HepG2 (cell line): ENCODE data around the gene SLC27A1. TPM values are rescaled to one million over a fixed set of nuclear protein-coding genes. Genes with fewer than 3 reads are reported as not detected.

ENCODE experiments used
- CBX1 ChIP-seq: IDR thresholded peaks from one replicate; pipeline ENCODE4 v1.6.1; 2016; ENCODE audit warnings: antibody characterized with exemption, low read depth
- HNRNPK ChIP-seq: fragments of 200-400 bp; formaldehyde crosslinking; IDR thresholded peaks from 2 replicates; pipeline ENCODE4 v1.6.1; 2018; ENCODE audit warnings: low read length, low read depth, moderate library complexity, mild to moderate bottlenecking; ENCODE audit not compliant: poor library complexity, severe bottlenecking
- HNRNPL ChIP-seq: fragments of 200-400 bp; formaldehyde crosslinking; IDR thresholded peaks from 2 replicates; pipeline ENCODE4 v1.6.1; 2017; ENCODE audit warnings: mild to moderate bottlenecking, low read depth, low read length
- ISL2 ChIP-seq: sonication (generic); formaldehyde crosslinking; IDR thresholded peaks from 2 replicates; pipeline ENCODE4 v1.5.0; 2020; ENCODE audit warnings: missing genetic modification reagents
- JUN ChIP-seq: sonication (generic); formaldehyde crosslinking; IDR thresholded peaks from 2 replicates; pipeline ENCODE4 v1.4.0; 2020; ENCODE audit warnings: mild to moderate bottlenecking, missing genetic modification reagents
- JUND ChIP-seq: sonication (generic); formaldehyde crosslinking; IDR thresholded peaks from 2 replicates; pipeline ENCODE4 v1.8.0; 2022; ENCODE audit warnings: mild to moderate bottlenecking, missing genetic modification reagents
- NFE2L2 ChIP-seq: fragments of 150-350 bp; IDR thresholded peaks from 2 replicates; pipeline ENCODE4 v1.6.1; 2014; ENCODE audit warnings: low read length
- PAWR ChIP-seq: sonication (generic); formaldehyde crosslinking; IDR thresholded peaks from 2 replicates; pipeline ENCODE4 v1.4.0; 2020; ENCODE audit warnings: missing genetic modification reagents, mild to moderate bottlenecking, borderline replicate concordance
- TBP ChIP-seq: sonication (generic); formaldehyde crosslinking; IDR thresholded peaks from 2 replicates; pipeline ENCODE4 v1.5.0; 2020; ENCODE audit warnings: missing genetic modification reagents
- ZNF382 ChIP-seq: sonication (generic); formaldehyde crosslinking; IDR thresholded peaks from 2 replicates; pipeline ENCODE4 v1.5.0; 2020; ENCODE audit warnings: missing genetic modification reagents, mild to moderate bottlenecking, borderline replicate concordance
- ZNF451 ChIP-seq: sonication (generic); formaldehyde crosslinking; IDR thresholded peaks from 2 replicates; pipeline ENCODE4 v1.5.0; 2020; ENCODE audit warnings: mild to moderate bottlenecking, missing genetic modification reagents
- ZNF543 ChIP-seq: sonication (generic); formaldehyde crosslinking; IDR thresholded peaks from 2 replicates; pipeline ENCODE4 v1.4.0; 2020; ENCODE audit warnings: mild to moderate bottlenecking, missing genetic modification reagents
- ZNF607 ChIP-seq: sonication (generic); formaldehyde crosslinking; IDR thresholded peaks from 2 replicates; pipeline ENCODE4 v1.5.1; 2020; ENCODE audit warnings: missing genetic modification reagents, mild to moderate bottlenecking, borderline replicate concordance
- ZNF7 ChIP-seq: IDR thresholded peaks from 2 replicates; pipeline ENCODE4 v1.6.1; 2016; ENCODE audit warnings: missing biosample characterization, missing genetic modification reagents
- polyA plus RNA-seq, 8 experiments: library from polyadenylated mRNA; depleted of rRNA in 3 of 8; stranded (reverse) in 7 of 8; unstranded in 1 of 8; fragments of >200 nt; fragmentation: Illumina TruSeq in 4 of 8; extraction: Trizol in 4 of 8; gene quantifications; 2 replicates each; pipeline versions ENCODE4 v1.2.1 to v1.2.3, GENCODE V29; 2011 to 2016; ENCODE audit warnings: low read depth in 4 of 8, missing spikeins in 1 of 8, mixed read lengths in 1 of 8; ENCODE audit not compliant: insufficient read depth in 1 of 8
- total RNA-seq, 5 experiments: library from RNA; depleted of rRNA; stranded (reverse); fragments of >200 nt; fragmentation: Illumina TruSeq; extraction: Trizol; gene quantifications; 2 replicates each; pipeline ENCODE4 v1.2.3, GENCODE V29; 2016; ENCODE audit warnings: low read depth in 1 of 5
- TF ChIP-seq, protein P1 (sequence below): sonication (generic); formaldehyde crosslinking; IDR thresholded peaks from 2 replicates; pipeline ENCODE4 v1.5.1; 2020; ENCODE audit warnings: mild to moderate bottlenecking, moderate library complexity, missing genetic modification reagents
- TF ChIP-seq, protein P2 (sequence below): sonication (generic); formaldehyde crosslinking; IDR thresholded peaks from 2 replicates; pipeline ENCODE4 v1.4.0; 2020; ENCODE audit warnings: missing genetic modification reagents
- TF ChIP-seq, protein P3 (sequence below): sonication (generic); formaldehyde crosslinking; IDR thresholded peaks from 2 replicates; pipeline ENCODE4 v1.4.0; 2020; ENCODE audit warnings: missing genetic modification reagents, mild to moderate bottlenecking, borderline replicate concordance
- TF ChIP-seq, protein P4 (sequence below): IDR thresholded peaks from 2 replicates; pipeline ENCODE4 v1.6.1; 2016; ENCODE audit warnings: missing compliant biosample characterization, missing genetic modification reagents, borderline replicate concordance
- TF ChIP-seq, protein P5 (sequence below): IDR thresholded peaks from 2 replicates; pipeline ENCODE4 v1.4.0; 2020; ENCODE audit warnings: mild to moderate bottlenecking, missing genetic modification reagents

SLC27A1 gene
- total and polyA plus RNA-seq, 2 of the 13 experiments (the other 11 are each of a cell fraction or from before 2014, with no cell fraction given): 4.1 to 8.8 TPM

DNA sequence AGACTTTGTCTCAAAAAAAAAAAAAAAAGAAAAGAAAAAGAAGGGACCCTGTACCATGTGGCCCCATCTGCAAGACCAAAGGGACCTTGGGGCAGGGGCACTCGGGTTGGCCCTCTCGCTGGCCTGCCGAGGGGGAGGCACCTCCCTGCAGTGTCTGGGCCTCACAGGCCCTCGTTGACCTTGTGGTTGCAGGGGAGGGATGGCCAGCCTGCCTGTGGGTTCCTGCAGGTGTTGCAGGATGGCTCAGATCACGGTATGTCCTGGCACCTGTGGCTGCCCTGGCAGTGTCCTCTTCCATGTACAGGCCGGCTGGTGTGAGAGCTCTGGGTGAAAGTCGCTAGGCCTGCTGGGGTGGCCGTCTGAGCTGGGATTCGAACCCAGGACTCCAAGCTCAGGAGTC is 36.4 kb downstream of the SLC27A1 start (continued):
- TF ChIP-seq PAWR (no peak), JUN (CRISPR knock-in tag) (no peak), HNRNPL (0 out of 2 replicates have a peak, but pooled peaks have one; percentile 24), TBP (CRISPR knock-in tag) (no peak), ZNF543 (no peak), NFE2L2 (no peak), JUND (CRISPR knock-in tag) (no peak), ZNF7 (CRISPR knock-in tag) (no peak), CBX1 (no peak), ZNF382 (CRISPR knock-in tag) (no peak), ZNF607 (no peak), ISL2 (CRISPR knock-in tag) (no peak), ZNF451 (CRISPR knock-in tag) (no peak), HNRNPK (no peak)
- TF ChIP-seq, protein P1, sequence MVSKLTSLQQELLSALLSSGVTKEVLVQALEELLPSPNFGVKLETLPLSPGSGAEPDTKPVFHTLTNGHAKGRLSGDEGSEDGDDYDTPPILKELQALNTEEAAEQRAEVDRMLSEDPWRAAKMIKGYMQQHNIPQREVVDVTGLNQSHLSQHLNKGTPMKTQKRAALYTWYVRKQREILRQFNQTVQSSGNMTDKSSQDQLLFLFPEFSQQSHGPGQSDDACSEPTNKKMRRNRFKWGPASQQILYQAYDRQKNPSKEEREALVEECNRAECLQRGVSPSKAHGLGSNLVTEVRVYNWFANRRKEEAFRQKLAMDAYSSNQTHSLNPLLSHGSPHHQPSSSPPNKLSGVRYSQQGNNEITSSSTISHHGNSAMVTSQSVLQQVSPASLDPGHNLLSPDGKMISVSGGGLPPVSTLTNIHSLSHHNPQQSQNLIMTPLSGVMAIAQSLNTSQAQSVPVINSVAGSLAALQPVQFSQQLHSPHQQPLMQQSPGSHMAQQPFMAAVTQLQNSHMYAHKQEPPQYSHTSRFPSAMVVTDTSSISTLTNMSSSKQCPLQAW: no peak
- TF ChIP-seq, protein P2, sequence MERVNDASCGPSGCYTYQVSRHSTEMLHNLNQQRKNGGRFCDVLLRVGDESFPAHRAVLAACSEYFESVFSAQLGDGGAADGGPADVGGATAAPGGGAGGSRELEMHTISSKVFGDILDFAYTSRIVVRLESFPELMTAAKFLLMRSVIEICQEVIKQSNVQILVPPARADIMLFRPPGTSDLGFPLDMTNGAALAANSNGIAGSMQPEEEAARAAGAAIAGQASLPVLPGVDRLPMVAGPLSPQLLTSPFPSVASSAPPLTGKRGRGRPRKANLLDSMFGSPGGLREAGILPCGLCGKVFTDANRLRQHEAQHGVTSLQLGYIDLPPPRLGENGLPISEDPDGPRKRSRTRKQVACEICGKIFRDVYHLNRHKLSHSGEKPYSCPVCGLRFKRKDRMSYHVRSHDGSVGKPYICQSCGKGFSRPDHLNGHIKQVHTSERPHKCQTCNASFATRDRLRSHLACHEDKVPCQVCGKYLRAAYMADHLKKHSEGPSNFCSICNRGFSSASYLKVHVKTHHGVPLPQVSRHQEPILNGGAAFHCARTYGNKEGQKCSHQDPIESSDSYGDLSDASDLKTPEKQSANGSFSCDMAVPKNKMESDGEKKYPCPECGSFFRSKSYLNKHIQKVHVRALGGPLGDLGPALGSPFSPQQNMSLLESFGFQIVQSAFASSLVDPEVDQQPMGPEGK (CRISPR knock-in tag): 0 out of 2 replicates have a peak, but pooled peaks have one; percentile 38
- TF ChIP-seq, protein P3, sequence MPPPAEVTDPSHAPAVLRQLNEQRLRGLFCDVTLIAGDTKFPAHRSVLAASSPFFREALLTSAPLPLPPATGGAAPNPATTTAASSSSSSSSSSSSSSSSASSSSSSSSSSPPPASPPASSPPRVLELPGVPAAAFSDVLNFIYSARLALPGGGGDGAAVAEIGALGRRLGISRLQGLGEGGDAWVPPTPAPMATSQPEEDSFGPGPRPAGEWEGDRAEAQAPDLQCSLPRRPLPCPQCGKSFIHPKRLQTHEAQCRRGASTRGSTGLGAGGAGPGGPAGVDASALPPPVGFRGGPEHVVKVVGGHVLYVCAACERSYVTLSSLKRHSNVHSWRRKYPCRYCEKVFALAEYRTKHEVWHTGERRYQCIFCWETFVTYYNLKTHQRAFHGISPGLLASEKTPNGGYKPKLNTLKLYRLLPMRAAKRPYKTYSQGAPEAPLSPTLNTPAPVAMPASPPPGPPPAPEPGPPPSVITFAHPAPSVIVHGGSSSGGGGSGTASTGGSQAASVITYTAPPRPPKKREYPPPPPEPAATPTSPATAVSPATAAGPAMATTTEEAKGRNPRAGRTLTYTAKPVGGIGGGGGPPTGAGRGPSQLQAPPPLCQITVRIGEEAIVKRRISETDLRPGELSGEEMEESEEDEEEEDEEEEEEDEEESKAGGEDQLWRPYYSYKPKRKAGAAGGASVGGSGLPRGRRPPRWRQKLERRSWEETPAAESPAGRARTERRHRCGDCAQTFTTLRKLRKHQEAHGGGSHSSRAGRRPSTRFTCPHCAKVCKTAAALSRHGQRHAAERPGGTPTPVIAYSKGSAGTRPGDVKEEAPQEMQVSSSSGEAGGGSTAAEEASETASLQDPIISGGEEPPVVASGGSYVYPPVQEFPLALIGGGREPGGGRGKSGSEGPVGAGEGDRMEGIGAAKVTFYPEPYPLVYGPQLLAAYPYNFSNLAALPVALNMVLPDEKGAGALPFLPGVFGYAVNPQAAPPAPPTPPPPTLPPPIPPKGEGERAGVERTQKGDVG (CRISPR knock-in tag): no peak
- TF ChIP-seq, protein P4, sequence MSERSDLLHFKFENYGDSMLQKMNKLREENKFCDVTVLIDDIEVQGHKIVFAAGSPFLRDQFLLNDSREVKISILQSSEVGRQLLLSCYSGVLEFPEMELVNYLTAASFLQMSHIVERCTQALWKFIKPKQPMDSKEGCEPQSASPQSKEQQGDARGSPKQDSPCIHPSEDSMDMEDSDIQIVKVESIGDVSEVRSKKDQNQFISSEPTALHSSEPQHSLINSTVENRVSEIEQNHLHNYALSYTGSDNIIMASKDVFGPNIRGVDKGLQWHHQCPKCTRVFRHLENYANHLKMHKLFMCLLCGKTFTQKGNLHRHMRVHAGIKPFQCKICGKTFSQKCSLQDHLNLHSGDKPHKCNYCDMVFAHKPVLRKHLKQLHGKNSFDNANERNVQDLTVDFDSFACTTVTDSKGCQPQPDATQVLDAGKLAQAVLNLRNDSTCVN: no peak
- TF ChIP-seq, protein P5, sequence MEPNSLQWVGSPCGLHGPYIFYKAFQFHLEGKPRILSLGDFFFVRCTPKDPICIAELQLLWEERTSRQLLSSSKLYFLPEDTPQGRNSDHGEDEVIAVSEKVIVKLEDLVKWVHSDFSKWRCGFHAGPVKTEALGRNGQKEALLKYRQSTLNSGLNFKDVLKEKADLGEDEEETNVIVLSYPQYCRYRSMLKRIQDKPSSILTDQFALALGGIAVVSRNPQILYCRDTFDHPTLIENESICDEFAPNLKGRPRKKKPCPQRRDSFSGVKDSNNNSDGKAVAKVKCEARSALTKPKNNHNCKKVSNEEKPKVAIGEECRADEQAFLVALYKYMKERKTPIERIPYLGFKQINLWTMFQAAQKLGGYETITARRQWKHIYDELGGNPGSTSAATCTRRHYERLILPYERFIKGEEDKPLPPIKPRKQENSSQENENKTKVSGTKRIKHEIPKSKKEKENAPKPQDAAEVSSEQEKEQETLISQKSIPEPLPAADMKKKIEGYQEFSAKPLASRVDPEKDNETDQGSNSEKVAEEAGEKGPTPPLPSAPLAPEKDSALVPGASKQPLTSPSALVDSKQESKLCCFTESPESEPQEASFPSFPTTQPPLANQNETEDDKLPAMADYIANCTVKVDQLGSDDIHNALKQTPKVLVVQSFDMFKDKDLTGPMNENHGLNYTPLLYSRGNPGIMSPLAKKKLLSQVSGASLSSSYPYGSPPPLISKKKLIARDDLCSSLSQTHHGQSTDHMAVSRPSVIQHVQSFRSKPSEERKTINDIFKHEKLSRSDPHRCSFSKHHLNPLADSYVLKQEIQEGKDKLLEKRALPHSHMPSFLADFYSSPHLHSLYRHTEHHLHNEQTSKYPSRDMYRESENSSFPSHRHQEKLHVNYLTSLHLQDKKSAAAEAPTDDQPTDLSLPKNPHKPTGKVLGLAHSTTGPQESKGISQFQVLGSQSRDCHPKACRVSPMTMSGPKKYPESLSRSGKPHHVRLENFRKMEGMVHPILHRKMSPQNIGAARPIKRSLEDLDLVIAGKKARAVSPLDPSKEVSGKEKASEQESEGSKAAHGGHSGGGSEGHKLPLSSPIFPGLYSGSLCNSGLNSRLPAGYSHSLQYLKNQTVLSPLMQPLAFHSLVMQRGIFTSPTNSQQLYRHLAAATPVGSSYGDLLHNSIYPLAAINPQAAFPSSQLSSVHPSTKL (CRISPR knock-in tag): no peak
